Transverse colon (tissue), 4 donors: ENCODE data around the gene SSBP2. TPM values are rescaled to one million over a fixed set of nuclear protein-coding genes. Genes with fewer than 3 reads are reported as not detected.
A peak's percentile ranks its signal among the peaks of the same experiment; 100 is the strongest.
"Not testable (repeated sequence)": the region's sequence is repeated elsewhere in the genome, so short reads cannot be mapped to it uniquely, and the experiment has no call there.

Source experiments
- DNase-seq: peaks from one replicate; pipeline ENCODE4 v3.0.0-alpha.2; 2019
- H3K27ac ChIP-seq, 4 donors: fragments of 200-600 bp; sonication (generic); 2 replicates each; pipeline ENCODE4 v1.5.1; 2016 to 2018; ENCODE audit warnings: inconsistent platforms in 4 of 4
- H3K27me3 ChIP-seq: fragments of 200-600 bp; sonication (generic); 2 replicates; pipeline ENCODE4 v1.5.1; 2017; ENCODE audit warnings: inconsistent platforms
- H3K36me3 ChIP-seq, 4 donors: fragments of 200-600 bp; sonication (generic); 2 replicates each; pipeline ENCODE4 v1.5.1; 2017 to 2019; ENCODE audit warnings: inconsistent platforms in 4 of 4
- H3K4me1 ChIP-seq, 4 donors: fragments of 200-600 bp; sonication (generic); 2 replicates each; pipeline ENCODE4 v1.5.1; 2017 to 2020; ENCODE audit warnings: inconsistent platforms in 4 of 4
- H3K4me3 ChIP-seq, 4 donors: fragments of 200-600 bp; sonication (generic); 1 replicate in 1 of 4; 2 replicates in 3 of 4; pipeline versions ENCODE4 v1.5.1 to v1.6.1; 2017 to 2019; ENCODE audit warnings: inconsistent platforms in 4 of 4
- H3K9me3 ChIP-seq, 2 donors: fragments of 200-600 bp; sonication (generic); 2 replicates each; pipeline ENCODE4 v1.5.1; 2017 to 2019; ENCODE audit warnings: inconsistent platforms in 2 of 2
- CTCF ChIP-seq, 5 experiments: fragments of 200-600 bp in 3 of 5; fragments of 450-650 bp in 2 of 5; sonication (generic) in 3 of 5; IDR thresholded peaks; 1 replicate in 2 of 5; 2 replicates in 3 of 5; pipeline ENCODE4 v1.5.1; 2016 to 2017; ENCODE audit warnings: antibody characterized with exemption in 5 of 5, inconsistent platforms in 3 of 5, mild to moderate bottlenecking in 2 of 5, moderate library complexity in 1 of 5
- EP300 ChIP-seq: sonication (generic); formaldehyde crosslinking; IDR thresholded peaks from one replicate; pipeline ENCODE4 v1.6.1; 2017; ENCODE audit warnings: antibody characterized with exemption, low read depth
- POLR2A ChIP-seq: fragments of 450-650 bp; IDR thresholded peaks from one replicate; pipeline ENCODE4 v1.6.1; 2016; ENCODE audit warnings: antibody characterized with exemption, mild to moderate bottlenecking, moderate library complexity
- POLR2AphosphoS5 ChIP-seq, 3 donors: sonication (generic); formaldehyde crosslinking; IDR thresholded peaks; one replicate each; pipeline ENCODE4 v1.6.1; 2016; ENCODE audit warnings: antibody characterized with exemption in 3 of 3
- WGBS, 2 donors: methylation state at CpG; one replicate each; pipeline ENCODE4 v1.1.5; 2018; ENCODE audit warnings: low coverage in 1 of 2; 5-methylcytosine and 5-hydroxymethylcytosine counted together
- in situ Hi-C, 4 donors: fragments of 200-750 bp; cut with MboI; loops; one replicate each; pipeline versions ENCODE4 v1.15.0 to v1.15.1; 2017; ENCODE audit warnings: low sequenced_read_pairs in 3 of 4, low pct_ligation_motif_present in 1 of 4, low pct_unique_long_range_greater_than_20kb in 1 of 4
- intact Hi-C: fragments of 100-400 bp; cut with DNase I; formaldehyde crosslinking; loops from one replicate; pipeline ENCODE4 v1.15.1; 2023; ENCODE audit warnings: low total_unique reads
- total RNA-seq, 4 donors: library from RNA; depleted of rRNA; stranded (reverse); fragments of >200 nt; gene quantifications; one replicate each; pipeline ENCODE4 v1.1.0, GENCODE V29; 2016

SSBP2 gene
- total RNA-seq, 4 donors from 2014 or later, result 22.8 to 50.4 (median 34.4) TPM

GRCh38 chr5:81631621-81632020 lies 119.3 kb downstream of the SSBP2 start:
- H3K36me3 ChIP-seq, result no peaks in the 10 kb centered on the region
- intact Hi-C loops (no loop called here), in situ Hi-C loops (no loop called here)
- DNase-seq, result no peak
- no peaks in the 10 kb centered on the region for H3K9me3 ChIP-seq
- 50 to 97% methylated on average over 1 of the region's 1 CpG for WGBS, 2 donors
- no peak overlapping the region for H3K27ac ChIP-seq
- no peak for TF ChIP-seq POLR2A
- TF ChIP-seq POLR2AphosphoS5 (IDR thresholded peaks at IDR 0.05), result no peak
- TF ChIP-seq CTCF (IDR thresholded peaks at IDR 0.05), result no peak
- TF ChIP-seq EP300, result no peak
- H3K4me1 ChIP-seq, result peaks cover 0 to 2% (median under 1%) of the 10 kb centered on the region in 4 donors
- no peaks in the 10 kb centered on the region for H3K27me3 ChIP-seq
- H3K4me3 ChIP-seq, result no peak overlapping the region

- Histone ChIP-seq H3K27me3 (no peaks in the 10 kb centered on the region), H3K9me3 (no peaks in the 10 kb centered on the region), H3K4me1 (peaks cover 0 to 6% (median 2%) of the 10 kb centered on the region in 4 donors), H3K36me3 (no peaks in the 10 kb centered on the region), H3K27ac (no peak overlapping the region), H3K4me3 (no peak overlapping the region)
- TF ChIP-seq POLR2AphosphoS5 (IDR thresholded peaks at IDR 0.05) (no peak), POLR2A (no peak), EP300 (no peak), CTCF (IDR thresholded peaks at IDR 0.05) (no peak)
- in situ Hi-C loops, result no loop called here
- WGBS, 2 donors, result 57 to 74% methylated on average over 7 of the region's 7 CpGs
- peak; percentile 8 for DNase-seq
- intact Hi-C loops, result no loop called here
Measured at GRCh38 chr5:81631124-81631523, 119.8 kb downstream of the SSBP2 start.

GRCh38 chr5:81630684-81631083 lies 120.2 kb downstream of the SSBP2 start:
- no peak for TF ChIP-seq POLR2A
- no peak for TF ChIP-seq EP300
- no peak for TF ChIP-seq POLR2AphosphoS5 (IDR thresholded peaks at IDR 0.05)
- TF ChIP-seq CTCF (IDR thresholded peaks at IDR 0.05), result no peak
- H3K4me1 ChIP-seq, result peaks cover 0 to 6% (median 2%) of the 10 kb centered on the region in 4 donors
- in situ Hi-C loops, result no loop called here
- no peaks in the 10 kb centered on the region for H3K36me3 ChIP-seq
- H3K27me3 ChIP-seq, result no peaks in the 10 kb centered on the region
- no peak for DNase-seq
- no peak overlapping the region for H3K4me3 ChIP-seq
- no peak overlapping the region for H3K27ac ChIP-seq
- H3K9me3 ChIP-seq, result no peaks in the 10 kb centered on the region
- intact Hi-C loops, result no loop called here
- WGBS, 2 donors, result 69 to 80% methylated on average over 2 of the region's 2 CpGs

- 97 to 100% methylated on average over 1 of the region's 1 CpG for WGBS, 2 donors
Measured at GRCh38 chr5:81629986-81630385, 120.9 kb downstream of the SSBP2 start.

GRCh38 chr5:81628061-81628460 lies 122.8 kb downstream of the SSBP2 start:
- WGBS, 2 donors, result 77 to 83% methylated on average over 4 of the region's 4 CpGs
- H3K27ac ChIP-seq, H3K4me1 ChIP-seq, intact Hi-C loops, H3K27me3 ChIP-seq, H3K36me3 ChIP-seq, in situ Hi-C loops, H3K9me3 ChIP-seq, DNase-seq, H3K4me3 ChIP-seq: not testable (repeated sequence)

More at GRCh38 chr5:81629986-81630385, 120.9 kb downstream of the SSBP2 start:
- DNase-seq, result no peak
- Histone ChIP-seq H3K9me3 (no peaks in the 10 kb centered on the region), H3K4me3 (no peak overlapping the region), H3K27ac (no peak overlapping the region), H3K36me3 (no peaks in the 10 kb centered on the region), H3K4me1 (peaks cover 0 to 6% (median 2%) of the 10 kb centered on the region in 4 donors), H3K27me3 (no peaks in the 10 kb centered on the region)
- intact Hi-C loops (no loop called here), in situ Hi-C loops (no loop called here)
- TF ChIP-seq POLR2AphosphoS5 (IDR thresholded peaks at IDR 0.05) (no peak), EP300 (no peak), POLR2A (no peak), CTCF (IDR thresholded peaks at IDR 0.05) (no peak)
